Skeletal muscle satellite cell (primary cell): ENCODE results near the gene PLA2G4F.

Source experiments
- H3K27me3 ChIP-seq: 2 replicates; pipeline ENCODE4 v1.7.0; 2013; ENCODE audit warnings: low read length; ENCODE audit not compliant: control insufficient read depth, insufficient read depth
- H3K36me3 ChIP-seq: 2 replicates; pipeline ENCODE4 v1.7.0; 2013; ENCODE audit warnings: mild to moderate bottlenecking, control low read depth, low read length; ENCODE audit not compliant: insufficient read depth
- H3K4me1 ChIP-seq: 2 replicates; pipeline ENCODE4 v1.7.0; 2013; ENCODE audit warnings: low read length; ENCODE audit not compliant: control insufficient read depth, insufficient read depth
- H3K4me2 ChIP-seq: 2 replicates; pipeline ENCODE4 v1.7.0; 2013; ENCODE audit warnings: mild to moderate bottlenecking, low read length
- H3K4me3 ChIP-seq: 2 replicates; pipeline ENCODE4 v1.7.0; 2013; ENCODE audit warnings: low read length
- H3K9ac ChIP-seq: 2 replicates; pipeline ENCODE4 v1.7.0; 2013; ENCODE audit warnings: mild to moderate bottlenecking, low read depth, low read length, moderate library complexity
- H3K9me3 ChIP-seq: replicated peaks from 2 replicates; pipeline ENCODE4 v1.7.0; 2013; ENCODE audit warnings: mild to moderate bottlenecking, control low read depth, low read length

PLA2G4F gene

DNA sequence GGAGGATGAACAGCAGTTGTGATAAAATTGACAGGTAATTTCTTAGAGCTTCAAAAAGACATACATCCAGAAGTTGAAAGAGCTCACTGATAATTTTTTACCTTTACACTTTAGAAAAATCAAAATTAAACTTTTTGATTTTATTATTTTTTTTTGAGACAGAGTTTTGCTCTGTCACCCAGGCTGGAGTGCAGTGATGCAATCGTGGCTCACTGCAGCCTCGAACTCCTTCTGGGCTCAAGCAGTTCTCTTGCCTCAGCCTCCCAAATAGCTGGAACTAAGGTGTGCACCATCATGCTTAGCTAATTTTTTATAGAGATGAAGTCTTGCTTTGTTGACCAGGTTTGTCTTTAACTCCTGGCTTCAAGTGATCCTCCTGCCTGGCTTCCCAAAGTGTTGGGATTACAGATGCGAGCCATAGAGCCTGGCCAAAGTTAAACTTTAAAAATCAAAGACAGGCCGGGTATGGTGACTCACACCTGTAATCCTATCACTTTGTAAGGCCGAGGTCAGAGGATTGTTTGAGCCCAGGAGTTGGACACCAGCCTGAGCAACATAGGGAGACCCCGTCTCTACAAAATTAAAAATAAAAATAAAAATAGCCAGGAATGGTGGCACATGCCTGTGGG lies 21.7 kb downstream of the PLA2G4F start:
- Histone ChIP-seq H3K9ac (no peak overlapping the region), H3K4me3 (no peak overlapping the region), H3K27me3 (peaks cover 67% of the 10 kb centered on the region), H3K9me3 (no peaks in the 10 kb centered on the region), H3K4me2 (no peak overlapping the region), H3K4me1 (no peaks in the 10 kb centered on the region), H3K36me3 (no peaks in the 10 kb centered on the region)

DNA sequence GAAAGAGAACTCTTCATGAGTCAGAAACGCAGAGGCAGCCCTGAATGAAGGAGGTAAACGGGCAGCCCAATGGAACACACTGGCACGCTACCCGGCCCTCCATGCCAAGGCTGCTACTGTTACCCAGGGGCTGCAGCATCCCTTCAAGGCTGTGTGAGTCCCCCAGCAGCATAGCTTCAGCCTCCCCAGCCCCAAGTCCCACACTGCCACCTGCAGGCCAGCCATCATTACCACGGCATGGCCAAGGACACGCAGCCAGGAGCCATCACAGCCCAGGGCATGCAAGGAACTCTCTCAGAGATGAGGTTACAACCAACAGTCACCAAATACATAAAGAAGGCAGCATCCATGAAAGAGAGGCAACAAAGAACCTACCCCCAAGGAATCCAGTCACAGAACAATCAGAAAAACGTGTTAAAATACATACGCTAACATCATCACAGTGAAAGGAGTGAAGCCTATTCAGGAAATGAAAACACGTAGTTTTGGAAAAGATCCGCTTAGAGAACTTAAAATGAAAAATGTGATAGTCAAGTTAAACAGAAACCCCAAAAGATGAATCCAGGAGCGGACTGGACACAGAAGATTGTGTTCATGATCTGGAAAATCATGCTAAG lies 22.4 kb downstream of the PLA2G4F start:
- no peaks in the 10 kb centered on the region for H3K9me3 ChIP-seq
- no peak overlapping the region for H3K4me3 ChIP-seq
- H3K4me2 ChIP-seq = no peak overlapping the region
- H3K36me3 ChIP-seq = no peaks in the 10 kb centered on the region
- H3K27me3 ChIP-seq = peaks cover 67% of the 10 kb centered on the region
- no peaks in the 10 kb centered on the region for H3K4me1 ChIP-seq
- no peak overlapping the region for H3K9ac ChIP-seq

DNA sequence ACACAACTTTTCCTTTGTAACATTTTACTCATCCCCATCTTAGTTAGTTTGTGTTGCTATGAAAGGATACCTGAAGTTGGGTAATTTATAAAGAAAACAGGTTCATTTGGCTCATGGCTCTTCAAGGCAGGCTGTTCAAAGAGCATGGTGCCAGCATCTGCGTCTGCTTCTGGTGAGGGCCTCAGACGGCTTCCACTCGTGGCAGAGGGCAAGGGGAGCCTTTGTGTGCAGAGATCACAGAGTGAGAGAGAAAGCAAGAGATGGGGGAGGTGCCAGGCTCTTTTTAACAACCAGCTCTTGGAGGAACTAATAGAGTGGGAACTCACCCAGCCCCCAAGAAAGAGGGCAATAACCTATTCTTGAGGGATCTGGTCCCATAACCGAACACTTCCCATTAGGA lies 23.1 kb downstream of the PLA2G4F start:
- Histone ChIP-seq H3K4me1 (no peaks in the 10 kb centered on the region), H3K36me3 (no peaks in the 10 kb centered on the region), H3K9me3 (no peaks in the 10 kb centered on the region), H3K4me2 (no peak overlapping the region), H3K27me3 (peaks cover 64% of the 10 kb centered on the region), H3K9ac (no peak overlapping the region), H3K4me3 (no peak overlapping the region)

DNA sequence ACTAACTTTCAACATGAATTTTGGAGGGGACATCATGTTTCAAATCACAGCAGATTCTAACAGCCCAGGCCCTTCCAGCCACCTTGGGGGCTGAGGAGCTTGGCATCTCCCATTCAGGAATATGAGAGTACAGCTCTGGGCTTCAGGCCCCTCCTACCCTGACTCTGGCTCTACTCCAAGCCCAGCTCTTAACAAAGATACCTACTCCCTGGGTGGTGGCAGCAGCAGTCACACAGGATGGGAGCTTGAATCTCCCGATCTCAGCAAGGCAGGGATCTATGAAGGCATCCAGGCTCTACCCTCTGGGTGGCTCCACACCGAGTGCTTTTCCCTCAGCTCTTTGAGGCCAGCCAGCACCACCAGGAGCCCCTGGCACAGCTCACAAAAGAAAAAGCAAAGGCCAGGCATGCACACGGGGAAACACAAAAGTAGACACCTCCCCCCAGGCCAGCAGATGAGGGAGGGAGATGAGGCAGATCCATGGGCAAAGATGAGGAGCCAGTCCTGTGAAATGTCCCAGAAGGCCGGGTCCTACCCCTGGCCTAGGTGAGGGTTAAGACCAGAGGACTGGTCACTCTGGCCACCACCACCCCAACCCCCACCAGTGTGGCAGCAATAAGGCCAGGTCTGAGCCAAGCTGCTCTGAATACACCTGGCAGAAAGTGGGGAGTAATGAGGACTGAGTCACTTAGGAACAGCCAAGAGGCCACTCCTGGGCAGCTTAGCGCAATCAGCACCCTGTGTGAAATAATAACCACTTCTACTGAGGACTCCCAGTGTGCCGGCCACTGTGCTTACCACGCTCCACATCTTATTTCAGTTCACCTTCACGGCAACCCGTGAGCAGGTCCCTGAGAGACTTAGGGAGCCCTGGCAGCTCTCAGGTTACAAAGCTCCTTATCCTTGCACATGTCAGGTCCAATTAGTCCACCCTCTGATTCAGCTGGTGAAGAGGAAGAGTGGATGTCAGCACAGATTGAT lies 24.3 kb downstream of the PLA2G4F start:
- peaks cover 69% of the 10 kb centered on the region for H3K27me3 ChIP-seq
- H3K36me3 ChIP-seq = no peaks in the 10 kb centered on the region
- H3K4me1 ChIP-seq = no peaks in the 10 kb centered on the region
- H3K4me2 ChIP-seq = no peak overlapping the region
- H3K9me3 ChIP-seq = no peaks in the 10 kb centered on the region
- H3K4me3 ChIP-seq = no peak overlapping the region
- H3K9ac ChIP-seq = no peak overlapping the region

DNA sequence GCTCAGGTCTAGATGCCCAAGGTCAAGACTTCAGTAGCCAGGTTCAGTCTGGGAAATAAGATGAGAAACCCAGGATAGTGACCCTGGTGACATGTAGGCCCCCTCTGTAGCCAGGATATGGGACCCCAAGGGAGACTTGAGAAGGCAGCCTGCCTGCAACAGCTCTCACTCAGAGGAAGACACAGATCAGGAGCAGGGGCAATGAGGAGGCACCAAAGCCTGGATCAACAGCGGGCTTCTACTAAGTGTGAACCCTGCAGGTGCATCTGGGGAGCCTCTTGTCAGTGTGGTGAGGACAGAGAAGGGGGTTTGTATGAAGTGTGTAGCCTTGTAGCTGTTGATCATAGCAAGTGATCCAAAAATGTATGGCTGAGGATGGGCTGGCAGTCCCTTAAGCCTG lies 25.4 kb downstream of the PLA2G4F start:
- Histone ChIP-seq H3K27me3 (peaks cover 67% of the 10 kb centered on the region), H3K9ac (no peak overlapping the region), H3K4me1 (no peaks in the 10 kb centered on the region), H3K4me3 (no peak overlapping the region), H3K4me2 (no peak overlapping the region), H3K36me3 (no peaks in the 10 kb centered on the region), H3K9me3 (no peaks in the 10 kb centered on the region)

DNA sequence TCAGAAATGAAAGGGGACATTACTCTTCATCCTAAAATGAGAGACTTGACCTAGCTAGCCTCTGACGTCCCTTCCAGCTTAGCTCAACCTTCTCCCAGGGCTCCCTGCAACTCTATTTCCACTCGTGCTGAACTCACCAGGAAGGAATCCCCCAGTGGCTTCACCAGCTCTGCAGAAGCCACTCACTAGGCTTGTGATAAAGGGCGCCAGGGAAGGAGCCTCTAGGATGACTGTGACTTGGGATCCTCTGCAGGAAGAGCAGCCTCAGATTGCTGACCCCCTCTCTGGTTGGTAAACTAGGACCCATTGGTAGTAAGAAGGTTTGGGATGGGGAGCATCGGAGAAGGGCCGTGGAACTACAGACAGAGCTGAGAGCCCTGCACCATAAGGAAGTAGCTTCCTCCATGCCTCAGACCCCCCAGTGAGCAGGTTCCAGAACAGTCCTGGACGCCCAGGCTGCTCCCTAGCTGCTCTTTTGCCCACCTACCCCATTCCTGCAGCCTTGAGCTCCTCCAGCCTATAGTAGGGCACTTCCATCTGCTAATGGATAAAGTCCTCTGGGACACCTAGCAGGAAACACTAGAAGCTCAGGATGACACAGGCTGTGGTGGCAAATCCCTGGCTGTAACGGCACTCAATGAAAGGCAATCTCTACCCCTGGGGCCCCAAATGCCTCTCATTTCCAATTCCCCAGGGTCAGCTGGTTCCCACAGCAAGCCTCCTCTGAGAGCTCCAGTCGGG lies 26.0 kb downstream of the PLA2G4F start:
- peaks cover 72% of the 10 kb centered on the region for H3K27me3 ChIP-seq
- no peaks in the 10 kb centered on the region for H3K36me3 ChIP-seq

DNA sequence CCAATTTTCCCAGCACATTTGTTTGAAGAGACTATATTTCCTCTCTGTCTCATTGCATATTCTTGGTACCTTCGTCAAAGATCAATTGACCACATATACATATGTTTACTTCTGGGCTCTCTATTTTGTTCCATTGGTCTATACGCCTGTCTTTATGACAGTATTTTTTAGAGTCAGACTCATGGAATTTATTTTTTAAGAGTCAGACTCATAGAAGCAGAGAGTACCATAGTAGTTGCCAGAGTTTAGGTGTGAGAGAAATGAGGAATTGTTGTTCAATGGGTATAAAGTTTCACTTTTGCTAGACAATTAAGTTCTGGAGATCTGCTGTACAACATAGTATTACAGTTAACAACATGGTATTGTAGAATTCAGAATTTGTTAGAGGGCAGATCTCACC lies 27.1 kb downstream of the PLA2G4F start:
- Histone ChIP-seq H3K4me3 (no peak overlapping the region), H3K9ac (no peak overlapping the region), H3K4me1 (no peaks in the 10 kb centered on the region), H3K4me2 (no peak overlapping the region), H3K9me3 (no peaks in the 10 kb centered on the region), H3K36me3 (no peaks in the 10 kb centered on the region), H3K27me3 (peaks cover 75% of the 10 kb centered on the region)

More for the DNA sequence above, 26.0 kb downstream of the PLA2G4F start:
- H3K9ac ChIP-seq = no peak overlapping the region
- no peaks in the 10 kb centered on the region for H3K9me3 ChIP-seq
- no peak overlapping the region for H3K4me2 ChIP-seq
- H3K4me1 ChIP-seq = no peaks in the 10 kb centered on the region
- H3K4me3 ChIP-seq = no peak overlapping the region

DNA sequence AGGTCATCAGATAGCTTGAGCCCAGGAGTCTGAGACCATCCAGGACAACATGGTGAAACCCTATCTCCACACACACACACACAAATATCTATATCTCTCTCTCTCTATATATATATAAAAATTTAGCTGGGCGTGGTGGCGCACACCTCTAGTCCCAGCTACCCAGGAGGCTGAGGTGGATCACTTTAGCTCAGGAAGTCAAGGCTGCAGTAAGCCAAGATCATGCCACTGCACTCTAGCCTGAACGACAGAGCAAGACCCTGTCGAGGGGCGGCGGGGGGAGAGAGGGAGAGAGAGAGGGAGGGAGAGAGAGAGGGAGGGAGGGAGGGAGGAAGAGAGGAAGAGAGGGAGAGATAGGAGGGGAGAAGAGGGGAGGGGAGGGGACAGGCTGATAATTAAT lies 28.0 kb downstream of the PLA2G4F start:
- H3K4me1 ChIP-seq = no peaks in the 10 kb centered on the region
- no peaks in the 10 kb centered on the region for H3K36me3 ChIP-seq
- no peak overlapping the region for H3K4me2 ChIP-seq
- H3K27me3 ChIP-seq = peaks cover 79% of the 10 kb centered on the region
- H3K4me3 ChIP-seq = no peak overlapping the region
- H3K9me3 ChIP-seq = no peaks in the 10 kb centered on the region
- H3K9ac ChIP-seq = no peak overlapping the region

DNA sequence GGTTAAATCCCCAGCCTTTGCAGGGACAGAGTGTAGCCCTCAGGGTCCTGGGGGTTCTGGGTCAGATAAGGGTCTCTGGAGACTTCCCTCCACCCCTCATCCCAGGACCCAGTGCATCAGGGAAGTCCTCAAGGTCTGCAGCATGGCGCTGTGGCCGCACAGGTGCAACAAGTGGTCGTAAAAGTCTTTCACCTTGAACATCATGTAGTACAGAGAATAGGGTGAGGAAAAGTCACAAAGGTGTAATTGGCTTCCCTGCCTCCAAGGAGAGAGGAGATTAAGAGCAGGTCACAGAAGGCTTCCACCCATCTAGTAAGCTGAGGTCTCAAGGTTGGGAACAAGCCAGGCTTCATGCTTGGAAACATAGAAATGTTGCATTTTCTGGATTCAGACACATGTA lies 32.9 kb downstream of the PLA2G4F start:
- Histone ChIP-seq H3K27me3 (peaks cover 79% of the 10 kb centered on the region), H3K4me1 (no peaks in the 10 kb centered on the region), H3K4me2 (no peak overlapping the region), H3K9ac (no peak overlapping the region), H3K36me3 (no peaks in the 10 kb centered on the region), H3K9me3 (no peaks in the 10 kb centered on the region), H3K4me3 (no peak overlapping the region)

DNA sequence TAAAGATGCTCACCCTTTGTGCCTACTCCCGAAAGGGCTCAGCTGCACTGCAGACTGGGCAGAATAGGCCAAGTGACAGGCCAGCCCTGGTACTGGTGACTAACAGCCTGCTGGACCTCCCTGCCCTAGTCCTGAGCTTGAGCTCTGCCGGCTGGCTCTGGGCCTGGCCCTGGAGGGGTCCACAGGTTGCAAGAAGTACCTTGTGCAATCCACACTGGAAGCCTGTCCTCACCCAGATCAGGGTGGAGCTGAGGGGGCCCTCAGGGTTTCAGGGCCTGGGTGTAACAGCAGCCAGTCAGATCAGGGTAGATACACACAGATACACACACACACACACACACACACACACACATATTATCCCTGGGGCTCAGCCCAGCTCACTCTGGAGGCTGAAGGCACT lies 34.8 kb downstream of the PLA2G4F start:
- Histone ChIP-seq H3K27me3 (peaks cover 77% of the 10 kb centered on the region), H3K4me3 (no peak overlapping the region), H3K4me1 (no peaks in the 10 kb centered on the region), H3K9ac (no peak overlapping the region), H3K9me3 (no peaks in the 10 kb centered on the region), H3K36me3 (no peaks in the 10 kb centered on the region), H3K4me2 (no peak overlapping the region)

DNA sequence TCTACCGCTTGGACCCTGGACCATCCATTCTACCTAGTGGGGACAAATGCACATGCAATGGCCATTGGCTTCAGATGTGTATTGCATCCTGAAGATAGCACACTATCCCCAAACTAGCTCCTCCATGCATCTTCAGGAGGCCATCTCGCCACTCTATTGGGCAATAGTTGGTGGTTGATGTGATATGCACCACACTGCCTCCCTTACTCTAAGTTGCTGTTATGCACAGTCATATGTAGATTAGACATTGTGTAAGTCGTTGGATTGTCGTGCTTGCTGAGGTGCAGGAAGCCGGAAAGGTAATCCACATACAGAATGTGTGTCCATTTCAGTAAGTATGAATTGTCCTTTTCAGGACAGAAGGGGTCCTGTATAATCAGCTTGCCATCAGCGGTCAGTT lies 35.4 kb downstream of the PLA2G4F start:
- Histone ChIP-seq H3K27me3 (peaks cover 75% of the 10 kb centered on the region), H3K4me3 (no peak overlapping the region), H3K4me1 (no peaks in the 10 kb centered on the region)

More for the DNA sequence above, 35.4 kb downstream of the PLA2G4F start:
- no peaks in the 10 kb centered on the region for H3K9me3 ChIP-seq
- no peaks in the 10 kb centered on the region for H3K36me3 ChIP-seq
- no peak overlapping the region for H3K9ac ChIP-seq
- H3K4me2 ChIP-seq = no peak overlapping the region
